ENCODE data around the gene CENPT. TPM values are rescaled to one million over a fixed set of nuclear protein-coding genes. Genes with fewer than 3 reads are reported as not detected.

CENPT gene
- total RNA-seq, 1 experiment from 2014 or later = 33.8 TPM

DNA sequence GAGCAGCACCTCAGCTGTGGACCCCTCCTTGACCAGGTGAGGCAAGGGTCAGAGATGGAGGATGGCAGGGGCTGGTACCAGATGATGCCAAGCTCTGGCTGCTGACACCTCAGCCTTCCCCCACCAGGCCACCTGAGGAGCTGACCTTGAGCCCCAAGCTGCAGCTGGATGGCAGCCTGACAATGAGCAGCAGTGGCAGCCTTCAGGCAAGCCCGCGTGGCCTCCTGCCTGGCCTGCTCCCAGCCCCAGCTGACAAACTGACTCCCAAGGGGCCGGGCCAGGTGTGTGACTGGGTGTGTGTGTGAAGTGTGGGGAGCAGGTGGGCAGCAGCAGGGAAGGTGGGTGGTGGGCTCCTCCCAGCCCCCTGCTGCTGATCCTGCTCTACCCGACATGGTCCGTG, 32.4 kb upstream of the CENPT start:
- no peak for TF ChIP-seq EZH2 (IDR thresholded peaks at IDR 0.05; ENCODE audit: low read depth)
- TF ChIP-seq, protein P1, sequence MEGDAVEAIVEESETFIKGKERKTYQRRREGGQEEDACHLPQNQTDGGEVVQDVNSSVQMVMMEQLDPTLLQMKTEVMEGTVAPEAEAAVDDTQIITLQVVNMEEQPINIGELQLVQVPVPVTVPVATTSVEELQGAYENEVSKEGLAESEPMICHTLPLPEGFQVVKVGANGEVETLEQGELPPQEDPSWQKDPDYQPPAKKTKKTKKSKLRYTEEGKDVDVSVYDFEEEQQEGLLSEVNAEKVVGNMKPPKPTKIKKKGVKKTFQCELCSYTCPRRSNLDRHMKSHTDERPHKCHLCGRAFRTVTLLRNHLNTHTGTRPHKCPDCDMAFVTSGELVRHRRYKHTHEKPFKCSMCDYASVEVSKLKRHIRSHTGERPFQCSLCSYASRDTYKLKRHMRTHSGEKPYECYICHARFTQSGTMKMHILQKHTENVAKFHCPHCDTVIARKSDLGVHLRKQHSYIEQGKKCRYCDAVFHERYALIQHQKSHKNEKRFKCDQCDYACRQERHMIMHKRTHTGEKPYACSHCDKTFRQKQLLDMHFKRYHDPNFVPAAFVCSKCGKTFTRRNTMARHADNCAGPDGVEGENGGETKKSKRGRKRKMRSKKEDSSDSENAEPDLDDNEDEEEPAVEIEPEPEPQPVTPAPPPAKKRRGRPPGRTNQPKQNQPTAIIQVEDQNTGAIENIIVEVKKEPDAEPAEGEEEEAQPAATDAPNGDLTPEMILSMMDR (conservative IDR thresholded peaks at IDR 0.05) = no peak
- Histone ChIP-seq H4K20me1 (ENCODE audit: insufficient read depth) (peaks cover 4% of the 10 kb centered on the region), H3K4me2 (no peak overlapping the region), H3F3A (ENCODE audit: insufficient read depth, low read depth) (no peaks in the 10 kb centered on the region; the same call in 1 of the 2 replicates), H3K27ac (no peak overlapping the region), H3K4me1 (replicated peaks; ENCODE audit: insufficient read depth) (no peaks in the 10 kb centered on the region), H3K9me2 (ENCODE audit: insufficient read depth) (no peaks in the 10 kb centered on the region), H3K27me3 (ENCODE audit: insufficient read depth, low read depth) (no peaks in the 10 kb centered on the region), H3K79me2 (ENCODE audit: low read depth) (peaks cover 11% of the 10 kb centered on the region), H3K9me3 (ENCODE audit: insufficient read depth, low read depth) (no peaks in the 10 kb centered on the region), H3K36me3 (ENCODE audit: low read depth) (peaks cover 13% of the 10 kb centered on the region), H3K4me3 (no peak overlapping the region), H2AFZ (no peak overlapping the region)
- CTCF ChIA-PET = interaction anchor here (0.6 kb wide), 1 partner anchor 449 kb away, joined by 6 read pairs; the partner anchor contains the start of gene HSD11B2
- intact Hi-C loops (cut with micrococcal nuclease; ENCODE audit: unreplicated experiment) = no loop called here
- POLR2A ChIA-PET (ENCODE audit: unreplicated experiment) = no interaction called here
- no peak for DNase-seq
- BruUV-seq (replicated peaks) = no TSS peak

GRCh38 chr16:67879462-67879861, 32.0 kb upstream of the CENPT start:
- Histone ChIP-seq H3K36me3 (ENCODE audit: low read depth) (peaks cover 13% of the 10 kb centered on the region), H3F3A (ENCODE audit: insufficient read depth, low read depth) (no peaks in the 10 kb centered on the region; the same call in 1 of the 2 replicates), H4K20me1 (ENCODE audit: insufficient read depth) (peaks cover 9% of the 10 kb centered on the region), H3K4me3 (no peak overlapping the region), H3K27ac (no peak overlapping the region), H3K79me2 (ENCODE audit: low read depth) (peaks cover 16% of the 10 kb centered on the region), H3K27me3 (ENCODE audit: insufficient read depth, low read depth) (no peaks in the 10 kb centered on the region), H3K9me3 (ENCODE audit: insufficient read depth, low read depth) (no peaks in the 10 kb centered on the region), H2AFZ (no peak overlapping the region), H3K4me2 (no peak overlapping the region), H3K4me1 (replicated peaks; ENCODE audit: insufficient read depth) (peaks cover 4% of the 10 kb centered on the region; the same call in 1 of the 2 replicates), H3K9me2 (ENCODE audit: insufficient read depth) (no peaks in the 10 kb centered on the region)
- no peak for DNase-seq
- ChIA-PET POLR2A (ENCODE audit: unreplicated experiment) (no interaction called here), CTCF (no interaction called here)
- no TSS peak for BruUV-seq (replicated peaks)
- intact Hi-C loops (cut with micrococcal nuclease; ENCODE audit: unreplicated experiment) = no loop called here
- TF ChIP-seq EZH2 (IDR thresholded peaks at IDR 0.05; ENCODE audit: low read depth) = no peak
- TF ChIP-seq, protein P1 (conservative IDR thresholded peaks at IDR 0.05) = no peak

DNA sequence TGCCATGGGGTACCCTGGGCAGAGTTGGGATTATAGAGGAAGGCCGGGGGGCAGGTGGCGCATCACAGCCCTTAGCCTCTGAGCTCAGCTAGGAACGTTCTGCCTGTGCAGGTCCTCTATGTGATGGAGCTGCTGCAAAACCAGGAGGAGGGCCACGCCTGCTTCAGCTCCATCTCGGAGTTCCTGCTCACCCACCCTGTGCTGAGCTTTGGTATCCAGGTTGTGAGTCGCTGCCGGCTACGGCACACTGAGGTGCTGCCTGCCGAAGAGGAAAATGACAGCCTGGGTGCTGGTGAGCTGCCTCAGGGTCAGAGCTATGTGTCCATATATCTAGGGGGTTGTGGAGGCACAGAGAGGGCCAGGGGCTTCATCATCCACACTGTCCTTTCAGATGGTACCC, 31.4 kb upstream of the CENPT start:
- Histone ChIP-seq H3K9me2 (ENCODE audit: insufficient read depth) (no peaks in the 10 kb centered on the region), H3K4me2 (no peak overlapping the region), H3F3A (ENCODE audit: insufficient read depth, low read depth) (no peaks in the 10 kb centered on the region; the same call in 1 of the 2 replicates), H3K27ac (no peak overlapping the region), H3K4me3 (no peak overlapping the region), H3K27me3 (ENCODE audit: insufficient read depth, low read depth) (no peaks in the 10 kb centered on the region), H3K9me3 (ENCODE audit: insufficient read depth, low read depth) (no peaks in the 10 kb centered on the region), H4K20me1 (ENCODE audit: insufficient read depth) (peaks cover 9% of the 10 kb centered on the region), H3K4me1 (replicated peaks; ENCODE audit: insufficient read depth) (peaks cover 10% of the 10 kb centered on the region; the same call in 1 of the 2 replicates), H2AFZ (no peak overlapping the region), H3K79me2 (ENCODE audit: low read depth) (peaks cover 22% of the 10 kb centered on the region), H3K36me3 (ENCODE audit: low read depth) (peaks cover 13% of the 10 kb centered on the region)
- no peak for DNase-seq
- intact Hi-C loops (cut with micrococcal nuclease; ENCODE audit: unreplicated experiment) = no loop called here
- POLR2A ChIA-PET (ENCODE audit: unreplicated experiment) = no interaction called here
- no TSS peak for BruUV-seq (replicated peaks)
- TF ChIP-seq, protein P1 (conservative IDR thresholded peaks at IDR 0.05) = no peak
- no peak for TF ChIP-seq EZH2 (IDR thresholded peaks at IDR 0.05; ENCODE audit: low read depth)
- CTCF ChIA-PET = interaction anchor here (0.7 kb wide), 1 partner anchor 47 kb away, joined by 3 read pairs; no protein-coding TSS in a partner anchor

Measured in PC-9 (cell line).